A673 (cell line): Measurements from ENCODE around the gene SF3A1. TPM values are rescaled to one million over a fixed set of nuclear protein-coding genes. Genes with fewer than 3 reads are reported as not detected.
"Not testable (repeated sequence)": the region's sequence is repeated elsewhere in the genome, so short reads cannot be mapped to it uniquely, and the experiment has no call there.

ENCODE experiments used
- BruUV-seq: library from RNA; stranded (reverse); fragments of 400-500 nt; replicated peaks from 2 replicates; lab custom pipeline; 2021; lab: Mats Ljungman, UMichigan
- CTCF ChIA-PET: fragments of 300-600 bp; sonication (Branson Sonifier 250); formaldehyde crosslinking; loops from one replicate; lab custom pipeline; 2022; ENCODE audit warnings: antibody characterized with exemption; lab: Charles Lee
- POLR2A ChIA-PET: fragments of 300-600 bp; sonication (Branson Sonifier 250); formaldehyde crosslinking; loops from one replicate; lab custom pipeline; 2022; ENCODE audit warnings: antibody characterized with exemption; ENCODE audit not compliant: low non-redundant PET; lab: Charles Lee
- DNase-seq: peaks from one replicate; pipeline ENCODE4 v3.0.0-alpha.2; 2015; ENCODE audit warnings: low spot score
- H3K27ac ChIP-seq: fragments of 200-600 bp; sonication (generic); 2 replicates; pipeline ENCODE4 v1.5.1; 2016; ENCODE audit warnings: mixed run types, low read depth, mild to moderate bottlenecking, mixed read lengths, antibody characterized with exemption, low read length; ENCODE audit not compliant: poor library complexity, severe bottlenecking
- H3K27me3 ChIP-seq: fragments of 200-600 bp; sonication (generic); replicated peaks from 2 replicates; pipeline ENCODE4 v1.6.1; 2017; ENCODE audit warnings: mixed run types, low read depth, mild to moderate bottlenecking, mixed read lengths, antibody characterized with exemption, low read length; ENCODE audit not compliant: insufficient read depth, poor library complexity
- H3K36me3 ChIP-seq: fragments of 200-600 bp; sonication (generic); 2 replicates; pipeline ENCODE4 v1.6.1; 2016; ENCODE audit warnings: mixed run types, mild to moderate bottlenecking, mixed read lengths, antibody characterized with exemption, low read length; ENCODE audit not compliant: insufficient read depth, poor library complexity, severe bottlenecking
- H3K4me1 ChIP-seq: fragments of 200-600 bp; sonication (generic); 2 replicates; pipeline ENCODE4 v1.6.1; 2017; ENCODE audit warnings: mixed run types, mild to moderate bottlenecking, mixed read lengths, antibody characterized with exemption, low read length; ENCODE audit not compliant: insufficient read depth, poor library complexity, severe bottlenecking
- H3K4me3 ChIP-seq: fragments of 200-600 bp; sonication (generic); 2 replicates; pipeline ENCODE4 v1.5.1; 2016; ENCODE audit warnings: low read depth, mixed run types, mild to moderate bottlenecking, mixed read lengths, low read length; ENCODE audit not compliant: poor library complexity, severe bottlenecking
- H3K9me3 ChIP-seq: fragments of 200-600 bp; sonication (generic); 2 replicates; pipeline ENCODE4 v1.6.1; 2016; ENCODE audit warnings: mixed run types, low read depth, mild to moderate bottlenecking, mixed read lengths, antibody characterized with exemption, low read length; ENCODE audit not compliant: poor library complexity, severe bottlenecking
- EZH2 ChIP-seq: fragments of 200-600 bp; sonication (generic); IDR thresholded peaks from 2 replicates; pipeline ENCODE4 v1.6.1; 2017; ENCODE audit warnings: borderline replicate concordance, low read depth, mild to moderate bottlenecking, mixed read lengths, antibody characterized with exemption, low read length; ENCODE audit not compliant: poor library complexity, severe bottlenecking
- intact Hi-C: fragments of 100-400 bp; cut with micrococcal nuclease; formaldehyde crosslinking; loops from one replicate; pipeline ENCODE4 v1.10.0; 2022; ENCODE audit not compliant: unreplicated experiment
- total RNA-seq: library from RNA; stranded (reverse); gene quantifications from 2 replicates; pipeline ENCODE4 v1.2.3, GENCODE V29; 2021
- TF ChIP-seq, protein P1 (sequence below): fragments of 300-800, 200-600 bp; sonication (generic); conservative IDR thresholded peaks from 2 replicates; pipeline ENCODE4 v1.5.1; 2017; ENCODE audit warnings: low read depth, mild to moderate bottlenecking, antibody characterized with exemption, low read length, moderate library complexity, mixed read lengths

Gene SF3A1
- total RNA-seq, 1 experiment from 2014 or later: 366 TPM

- CTCF ChIA-PET: no interaction called here
These were observed 17.9 kb downstream of the SF3A1 start for GRCh38 chr22:30338802-30339201.

GRCh38 chr22:30338341-30338740, 18.4 kb downstream of the SF3A1 start:
- H3K27me3 ChIP-seq, POLR2A ChIA-PET, H3K27ac ChIP-seq, CTCF ChIA-PET, DNase-seq, intact Hi-C loops, H3K4me3 ChIP-seq, BruUV-seq, H3K9me3 ChIP-seq, H3K4me1 ChIP-seq: not testable (repeated sequence)
- peaks cover 96% of the 10 kb centered on the region for H3K36me3 ChIP-seq

More at GRCh38 chr22:30338802-30339201, 17.9 kb downstream of the SF3A1 start:
- DNase-seq: no peak
- Histone ChIP-seq H3K36me3 (peaks cover 96% of the 10 kb centered on the region), H3K9me3 (no peaks in the 10 kb centered on the region), H3K27me3 (no peaks in the 10 kb centered on the region), H3K27ac (no peak overlapping the region), H3K4me1 (no peaks in the 10 kb centered on the region), H3K4me3 (no peak overlapping the region)
- TF ChIP-seq, protein P1, sequence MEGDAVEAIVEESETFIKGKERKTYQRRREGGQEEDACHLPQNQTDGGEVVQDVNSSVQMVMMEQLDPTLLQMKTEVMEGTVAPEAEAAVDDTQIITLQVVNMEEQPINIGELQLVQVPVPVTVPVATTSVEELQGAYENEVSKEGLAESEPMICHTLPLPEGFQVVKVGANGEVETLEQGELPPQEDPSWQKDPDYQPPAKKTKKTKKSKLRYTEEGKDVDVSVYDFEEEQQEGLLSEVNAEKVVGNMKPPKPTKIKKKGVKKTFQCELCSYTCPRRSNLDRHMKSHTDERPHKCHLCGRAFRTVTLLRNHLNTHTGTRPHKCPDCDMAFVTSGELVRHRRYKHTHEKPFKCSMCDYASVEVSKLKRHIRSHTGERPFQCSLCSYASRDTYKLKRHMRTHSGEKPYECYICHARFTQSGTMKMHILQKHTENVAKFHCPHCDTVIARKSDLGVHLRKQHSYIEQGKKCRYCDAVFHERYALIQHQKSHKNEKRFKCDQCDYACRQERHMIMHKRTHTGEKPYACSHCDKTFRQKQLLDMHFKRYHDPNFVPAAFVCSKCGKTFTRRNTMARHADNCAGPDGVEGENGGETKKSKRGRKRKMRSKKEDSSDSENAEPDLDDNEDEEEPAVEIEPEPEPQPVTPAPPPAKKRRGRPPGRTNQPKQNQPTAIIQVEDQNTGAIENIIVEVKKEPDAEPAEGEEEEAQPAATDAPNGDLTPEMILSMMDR: no peak
- TF ChIP-seq EZH2: no peak
- POLR2A ChIA-PET: no interaction called here
- no TSS peak for BruUV-seq
- intact Hi-C loops: no loop called here

GRCh38 chr22:30337461-30337778, 19.3 kb downstream of the SF3A1 start:
- H3K4me1 ChIP-seq: no peaks in the 10 kb centered on the region
- peaks cover 96% of the 10 kb centered on the region for H3K36me3 ChIP-seq
- BruUV-seq: no TSS peak
- H3K27ac ChIP-seq: no peak overlapping the region
- ChIA-PET POLR2A (no interaction called here), CTCF (no interaction called here)
- TF ChIP-seq, protein P1: no peak
- no peak for TF ChIP-seq EZH2
- no peak for DNase-seq
- no peaks in the 10 kb centered on the region for H3K9me3 ChIP-seq
- H3K27me3 ChIP-seq: no peaks in the 10 kb centered on the region
- no peak overlapping the region for H3K4me3 ChIP-seq
- intact Hi-C loops: no loop called here

DNA sequence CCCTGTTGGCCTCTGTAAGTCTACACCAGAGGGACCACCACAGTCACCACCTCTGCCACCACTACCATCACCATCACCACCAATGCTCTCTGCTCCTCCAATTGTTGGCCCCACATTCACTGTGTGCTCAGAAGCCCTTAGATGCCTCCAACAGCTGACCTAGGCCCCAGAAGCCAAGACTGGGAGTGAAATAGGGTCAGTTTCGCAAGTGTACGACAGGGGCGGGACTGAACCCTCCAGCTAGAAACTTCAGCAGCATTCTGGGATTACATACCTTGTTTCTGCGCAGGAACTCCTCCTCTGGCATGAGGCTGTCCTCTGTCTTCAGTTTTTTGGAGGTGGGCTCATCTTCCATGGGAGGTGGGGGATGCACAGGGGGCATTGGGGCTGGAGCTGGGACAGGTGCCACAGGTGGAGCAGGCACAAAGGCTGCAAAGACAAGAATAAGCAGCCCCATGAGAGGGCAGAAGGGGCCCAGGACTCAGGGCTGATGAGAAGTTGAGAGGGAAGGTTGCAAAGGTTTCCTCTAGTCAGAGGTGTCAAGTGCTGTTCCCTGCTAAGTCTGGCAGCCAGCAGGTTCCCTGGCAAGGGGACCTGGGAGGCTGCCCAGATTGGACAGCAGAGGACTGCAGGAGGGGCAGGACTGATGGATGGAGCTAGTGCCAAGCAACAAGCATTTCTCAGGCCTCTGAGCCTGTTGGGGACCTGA, 19.8 kb downstream of the SF3A1 start:
- no peaks in the 10 kb centered on the region for H3K27me3 ChIP-seq
- intact Hi-C loops: no loop called here
- ChIA-PET POLR2A (no interaction called here), CTCF (no interaction called here)
- no TSS peak for BruUV-seq
- peaks cover 94% of the 10 kb centered on the region for H3K36me3 ChIP-seq
- H3K27ac ChIP-seq: no peak overlapping the region
- TF ChIP-seq EZH2: no peak
- TF ChIP-seq, protein P1: no peak
- no peak for DNase-seq
- H3K4me3 ChIP-seq: no peak overlapping the region
- no peaks in the 10 kb centered on the region for H3K4me1 ChIP-seq
- H3K9me3 ChIP-seq: no peaks in the 10 kb centered on the region
